Stimulated activated CD8-positive, alpha-beta memory T cell treated with anti-CD3 and anti-CD28 coated beads, Interleukin-2, amount 100 ng/mL, for 1 hour (primary cell): ENCODE results near the gene BCKDHB.
"Not testable (repeated sequence)": the region's sequence is repeated elsewhere in the genome, so short reads cannot be mapped to it uniquely, and the experiment has no call there.

Experiments
- DNase-seq, 2 donors: peaks; one replicate each; pipeline ENCODE4 v3.0.0-alpha.2; 2020; ENCODE audit warnings: low read depth in 2 of 2

BCKDHB gene

DNA sequence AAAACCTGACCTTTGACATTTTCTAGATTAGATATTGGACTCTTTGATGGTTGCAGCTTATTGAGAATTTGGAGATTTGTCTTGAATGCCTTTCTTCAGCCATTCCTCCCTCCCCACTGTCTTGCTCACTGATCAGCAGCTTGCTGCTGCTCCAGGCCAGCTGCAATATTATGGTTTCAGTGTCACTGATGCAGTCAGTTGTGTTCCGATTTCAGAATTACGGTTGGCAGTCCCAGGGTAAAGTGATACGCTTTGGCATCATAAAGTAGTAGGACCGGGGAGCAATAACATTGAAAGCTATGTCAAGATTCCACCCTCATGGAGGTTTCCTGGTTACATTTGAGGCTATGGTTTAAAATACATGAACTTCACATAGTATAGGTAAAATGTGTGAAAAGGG lies 152.6 kb downstream of the BCKDHB start:
- no peak for DNase-seq

DNA sequence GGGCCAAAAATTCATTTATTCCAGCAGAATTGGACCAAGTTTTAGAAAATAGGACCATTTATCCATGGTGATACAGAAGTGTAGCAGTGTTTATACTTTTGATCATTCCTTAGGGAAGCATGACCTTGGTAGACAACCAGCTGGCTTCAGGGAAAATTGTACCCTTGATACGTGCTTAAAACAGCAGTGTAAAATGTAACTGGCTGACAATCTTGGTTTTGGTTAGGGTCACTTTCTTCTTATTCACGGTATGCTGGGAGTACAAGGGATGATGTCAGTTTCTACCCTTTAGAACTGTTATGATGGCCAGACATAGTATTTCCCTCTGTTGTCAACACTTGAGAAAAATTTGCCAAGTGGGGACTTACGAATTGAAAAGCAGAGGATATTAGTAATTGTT lies 157.1 kb downstream of the BCKDHB start:
- DNase-seq, result no peak

- no peak for DNase-seq
Observed at GRCh38 chr6:80268865-80269730, 162.6 kb downstream of the BCKDHB start.

- no peak for DNase-seq
Observed at GRCh38 chr6:80271074-80271473, 164.6 kb downstream of the BCKDHB start.

- DNase-seq, result no peak
Observed at GRCh38 chr6:80272988-80273387, 166.5 kb downstream of the BCKDHB start.

- DNase-seq, result no peak
Observed at GRCh38 chr6:80276861-80277260, 170.4 kb downstream of the BCKDHB start.

GRCh38 chr6:80277501-80277900 lies 171.0 kb downstream of the BCKDHB start:
- DNase-seq, result no peak

- no peak for DNase-seq
Observed at GRCh38 chr6:80280262-80281010, 174.0 kb downstream of the BCKDHB start.

GRCh38 chr6:80282913-80283554 lies 176.6 kb downstream of the BCKDHB start:
- no peak for DNase-seq

DNA sequence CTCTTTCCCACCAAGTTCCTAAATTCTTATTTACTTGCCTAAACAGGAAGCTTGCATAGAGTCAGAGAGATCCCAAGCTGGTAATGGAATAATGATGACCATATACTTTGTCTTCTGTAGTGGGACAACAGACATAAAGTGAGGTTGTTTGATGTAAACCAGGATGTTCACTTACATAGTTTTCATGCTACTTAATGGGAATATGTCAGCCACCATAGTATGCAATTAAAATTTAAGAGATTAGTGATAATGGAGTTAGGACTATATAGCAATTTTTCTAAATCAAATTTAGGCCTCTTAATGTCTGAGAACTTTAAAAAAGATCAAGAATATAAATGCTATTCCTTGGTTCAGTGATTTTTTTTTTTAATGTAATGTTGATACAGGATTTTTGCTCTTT lies 180.6 kb downstream of the BCKDHB start:
- no peak for DNase-seq

- DNase-seq, result no peak
Observed at GRCh38 chr6:80287607-80288006, 181.1 kb downstream of the BCKDHB start.

- DNase-seq, result no peak
Observed at GRCh38 chr6:80289727-80290126, 183.3 kb downstream of the BCKDHB start.

GRCh38 chr6:80294531-80294930 lies 188.1 kb downstream of the BCKDHB start:
- DNase-seq, result not testable (repeated sequence)

- no peak for DNase-seq
Observed at GRCh38 chr6:80302716-80303115, 196.2 kb downstream of the BCKDHB start.

GRCh38 chr6:80304014-80304413 lies 197.5 kb downstream of the BCKDHB start:
- DNase-seq, result no peak

DNA sequence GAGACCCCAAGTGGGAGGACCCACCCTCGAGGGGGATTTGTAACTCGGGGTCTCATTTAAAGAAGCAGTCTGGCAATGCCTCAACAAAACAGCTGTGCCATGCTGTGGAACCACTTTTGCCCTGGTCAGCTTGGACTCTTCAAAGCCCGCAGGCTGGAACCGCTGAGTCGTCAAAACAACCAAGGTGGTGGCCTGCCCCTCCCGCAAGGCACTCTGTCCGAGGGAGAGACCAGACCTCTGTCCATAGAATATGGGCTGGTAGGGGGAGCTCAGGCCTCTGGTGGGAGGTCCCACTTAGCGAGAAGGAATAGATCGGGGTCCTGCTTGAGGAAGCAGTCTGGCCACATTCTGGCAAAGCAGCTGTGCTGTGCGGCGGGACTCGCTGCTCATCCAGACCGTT lies 208.1 kb downstream of the BCKDHB start:
- no peak for DNase-seq

DNA sequence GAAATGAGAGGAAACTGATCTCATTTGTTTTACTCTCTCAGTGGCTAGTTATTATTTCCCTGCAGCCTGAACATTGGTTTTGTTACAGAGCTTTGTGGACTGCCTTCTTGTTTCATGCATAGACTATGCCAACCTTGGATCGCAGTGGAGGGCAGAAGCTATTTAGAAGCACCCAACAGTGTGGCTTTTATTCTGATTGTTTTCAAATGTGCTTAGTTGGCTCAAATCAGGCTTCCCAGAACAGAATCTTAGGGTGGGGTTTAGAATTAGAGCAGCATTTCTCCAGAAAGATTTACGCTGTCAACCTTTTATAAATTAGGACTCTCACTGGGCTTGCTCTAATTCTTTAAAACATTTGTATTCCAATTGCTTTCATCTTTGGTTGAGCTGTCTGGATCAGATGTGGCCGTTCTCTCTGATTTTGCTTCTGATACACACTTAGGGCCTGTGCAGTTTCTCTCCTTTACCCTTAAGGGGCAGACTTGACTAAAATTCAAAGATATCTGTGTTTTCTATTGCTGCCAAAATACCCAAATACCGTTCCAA lies 210.3 kb downstream of the BCKDHB start:
- DNase-seq, result no peak

GRCh38 chr6:80319196-80319595 lies 212.7 kb downstream of the BCKDHB start:
- DNase-seq, result no peak

GRCh38 chr6:80321011-80321410 lies 214.5 kb downstream of the BCKDHB start:
- DNase-seq, result no peak

GRCh38 chr6:80325742-80326141 lies 219.3 kb downstream of the BCKDHB start:
- DNase-seq, result no peak

DNA sequence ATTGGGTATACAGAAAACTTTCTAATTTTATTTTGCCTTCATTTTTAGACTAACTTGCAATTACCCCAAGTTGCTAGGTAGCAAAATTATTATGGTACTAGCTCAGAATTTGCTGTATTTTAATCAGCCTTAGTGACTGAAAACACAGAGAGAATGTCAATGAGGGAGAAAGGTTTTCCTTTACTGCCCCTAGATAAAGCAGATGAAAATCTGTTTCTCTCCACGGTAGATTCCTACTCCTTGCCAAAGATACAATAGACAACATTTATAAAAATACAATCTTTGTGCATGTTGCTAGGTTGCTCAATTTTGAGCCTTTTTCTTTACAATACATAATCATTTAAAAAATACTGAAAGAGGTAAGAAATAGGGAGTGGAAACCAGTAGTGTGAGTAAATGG lies 222.2 kb downstream of the BCKDHB start:
- no peak for DNase-seq

DNA sequence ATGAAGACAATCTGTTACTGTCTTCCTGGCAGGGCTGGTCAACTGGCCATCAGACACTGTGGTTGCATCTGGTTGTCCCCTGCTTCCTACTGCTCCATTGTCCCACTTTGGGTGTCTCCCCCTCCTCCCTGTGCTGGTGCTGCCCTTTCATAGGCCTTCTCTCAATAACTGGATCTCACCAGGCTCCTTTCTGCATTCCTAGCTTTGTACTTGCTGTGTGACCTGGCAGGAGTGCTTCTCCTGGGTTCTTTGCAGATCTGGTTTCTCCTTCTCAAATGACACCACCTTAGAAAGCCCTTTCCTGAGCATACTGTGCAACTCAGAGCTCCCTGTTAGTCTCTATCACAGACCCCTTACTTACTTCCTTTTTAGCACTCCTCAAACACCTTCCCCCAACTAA lies 223.0 kb downstream of the BCKDHB start:
- DNase-seq, result no peak
